HCT116 (cell line): ENCODE results near the gene THADA. TPM values are rescaled to one million over a fixed set of nuclear protein-coding genes. Genes with fewer than 3 reads are reported as not detected.

Experiments used
- ATAC-seq: fragments of 200-7000 bp; cut with Tn5 transposase; 2 replicates; pipeline ENCODE4 v1.9.1; 2020; ENCODE audit warnings: mild to moderate bottlenecking, moderate library complexity
- BruUV-seq: library from RNA; stranded (reverse); fragments of 400-500 nt; replicated peaks from 2 replicates; lab custom pipeline; 2021; lab: Mats Ljungman, UMichigan
- CTCF ChIA-PET: fragments of 300-600 bp; sonication (Branson Sonifier 250); formaldehyde crosslinking; loops from one replicate; lab custom pipeline; 2021; ENCODE audit warnings: antibody characterized with exemption; lab: Charles Lee
- POLR2A ChIA-PET: fragments of 300-600, 350-600 bp; sonication (Branson Sonifier 250); formaldehyde crosslinking; loops from one replicate; lab custom pipeline; 2021; ENCODE audit warnings: antibody characterized with exemption; lab: Charles Lee
- RAD21 ChIA-PET, 2 experiments: fragments of 300-600 bp; sonication (Branson Sonifier 250); formaldehyde crosslinking; loops; one replicate each; lab custom pipeline; 2023; ENCODE audit warnings: low total read pairs in 2 of 2; ENCODE audit not compliant: uncharacterized antibody in 2 of 2, unreplicated experiment in 2 of 2, low non-redundant PET in 1 of 2; lab: Charles Lee
- DNase-seq: peaks from one replicate; pipeline ENCODE4 v3.0.0-alpha.2; 2010; ENCODE audit warnings: low read depth, low spot score
- H2AFZ ChIP-seq: fragments of 200-600 bp; shearing (Covaris generic), sonication (generic); 2 replicates; pipeline ENCODE4 v1.6.1; 2017; ENCODE audit warnings: low read depth, mixed run types, mixed read lengths, antibody characterized with exemption, low read length; ENCODE audit not compliant: poor library complexity, severe bottlenecking
- H3K27ac ChIP-seq: 2 replicates; pipeline ENCODE4 v1.5.1; 2012; ENCODE audit warnings: low read depth, low read length
- H3K27me3 ChIP-seq: fragments of 200-600 bp; sonication (generic); 2 replicates; pipeline ENCODE4 v1.6.1; 2016; ENCODE audit warnings: mixed run types, low read length, mixed read lengths; ENCODE audit not compliant: insufficient read depth
- H3K36me3 ChIP-seq, 2 experiments: fragments of 200-500 bp in 1 of 2; fragments of 200-600 bp in 1 of 2; sonication (Bioruptor generic) in 1 of 2; sonication (generic) in 1 of 2; 2 replicates each; pipeline versions ENCODE4 v1.5.1 to v1.6.1; 2014 to 2016; ENCODE audit warnings: low read length in 2 of 2, inconsistent platforms in 1 of 2, mixed read lengths in 1 of 2, mixed run types in 1 of 2; ENCODE audit not compliant: insufficient read depth in 2 of 2, control insufficient read depth in 1 of 2
- H3K4me1 ChIP-seq, 2 experiments: fragments of 200-600 bp in 1 of 2; sonication (generic) in 1 of 2; 2 replicates each; pipeline versions ENCODE4 v1.5.1 to v1.6.1; 2012 to 2017; ENCODE audit warnings: low read length in 2 of 2, inconsistent platforms in 1 of 2, mild to moderate bottlenecking in 1 of 2, mixed read lengths in 1 of 2, mixed run types in 1 of 2, moderate library complexity in 1 of 2; ENCODE audit not compliant: insufficient read depth in 2 of 2, control insufficient read depth in 1 of 2
- H3K4me2 ChIP-seq: fragments of 200-600 bp; sonication (generic); 2 replicates; pipeline ENCODE4 v1.6.1; 2017; ENCODE audit warnings: mixed run types, low read length, mixed read lengths
- H3K4me3 ChIP-seq, 2 experiments: fragments of 200-600 bp in 1 of 2; sonication (generic) in 1 of 2; replicated peaks in 1 of 2; 2 replicates each; pipeline ENCODE4 v1.5.1; 2011 to 2016; ENCODE audit warnings: low read length in 2 of 2, control low read depth in 1 of 2, low read depth in 1 of 2, mild to moderate bottlenecking in 1 of 2, mixed read lengths in 1 of 2, mixed run types in 1 of 2
- H3K79me2 ChIP-seq: fragments of 200-600 bp; sonication (generic); 2 replicates; pipeline ENCODE4 v1.6.1; 2017; ENCODE audit warnings: mild to moderate bottlenecking, mixed run types, low read length, moderate library complexity, mixed read lengths; ENCODE audit not compliant: insufficient read depth
- H3K9ac ChIP-seq: fragments of 200-600 bp; sonication (generic); 2 replicates; pipeline ENCODE4 v1.6.1; 2016; ENCODE audit warnings: low read length, mixed read lengths
- H3K9me2 ChIP-seq: fragments of 200-600 bp; sonication (generic), shearing (Covaris generic); 2 replicates; pipeline ENCODE4 v1.6.1; 2017; ENCODE audit warnings: mixed run types, mild to moderate bottlenecking, moderate library complexity; ENCODE audit not compliant: insufficient read depth
- H3K9me3 ChIP-seq, 2 experiments: fragments of 200-500 bp in 1 of 2; fragments of 200-600 bp in 1 of 2; sonication (Bioruptor generic) in 1 of 2; sonication (generic) in 1 of 2; 2 replicates each; pipeline ENCODE4 v1.6.1; 2014 to 2017; ENCODE audit warnings: low read length in 2 of 2, mixed read lengths in 2 of 2, inconsistent platforms in 1 of 2, low read depth in 1 of 2, mild to moderate bottlenecking in 1 of 2, mixed run types in 1 of 2, moderate library complexity in 1 of 2; ENCODE audit not compliant: control insufficient read depth in 1 of 2, insufficient read depth in 1 of 2
- H4K20me1 ChIP-seq: fragments of 200-600 bp; sonication (generic), shearing (Covaris generic); 2 replicates; pipeline ENCODE4 v1.6.1; 2017; ENCODE audit warnings: mixed run types, mild to moderate bottlenecking, moderate library complexity; ENCODE audit not compliant: insufficient read depth
- EZH2 ChIP-seq: fragments of 200-600 bp; sonication (generic); IDR thresholded peaks from 2 replicates; pipeline ENCODE4 v1.6.1; 2017; ENCODE audit warnings: antibody characterized with exemption, mixed run types
- EZH2phosphoT487 ChIP-seq: fragments of 200-600 bp; IDR thresholded peaks from 2 replicates; pipeline ENCODE4 v1.6.1; 2018; ENCODE audit warnings: antibody characterized with exemption, borderline replicate concordance
- FOSL1 ChIP-seq: IDR thresholded peaks from 2 replicates; pipeline ENCODE4 v1.6.1; 2012; ENCODE audit warnings: low read depth
- POLR2A ChIP-seq: IDR thresholded peaks from 2 replicates; pipeline ENCODE4 v1.7.0; 2011; ENCODE audit warnings: borderline replicate concordance; ENCODE audit not compliant: insufficient read depth, insufficient read length; ENCODE audit errors: extremely low read depth
- POLR2AphosphoS5 ChIP-seq: IDR thresholded peaks from 2 replicates; pipeline ENCODE4 v1.6.1; 2011; ENCODE audit warnings: mild to moderate bottlenecking, low read depth, low read length, moderate library complexity
- SIN3A ChIP-seq: IDR thresholded peaks from 2 replicates; pipeline ENCODE4 v1.6.1; 2012; ENCODE audit warnings: low read depth
- SP1 ChIP-seq: IDR thresholded peaks from 2 replicates; pipeline ENCODE4 v1.6.1; 2012; ENCODE audit warnings: low read depth
- SRF ChIP-seq: IDR thresholded peaks from 2 replicates; pipeline ENCODE4 v1.6.1; 2012; ENCODE audit warnings: low read depth
- ZFX ChIP-seq: fragments of 450-650 bp; IDR thresholded peaks from 2 replicates; pipeline ENCODE4 v1.6.1; 2017
- intact Hi-C: fragments of 100-400 bp; cut with micrococcal nuclease; formaldehyde crosslinking; loops from 2 replicates; pipeline ENCODE4 v1.10.0; 2022
- total RNA-seq: library from RNA; stranded (reverse); gene quantifications from one replicate; pipeline ENCODE4 v1.2.1, GENCODE V29; 2021; ENCODE audit not compliant: unreplicated experiment
- TF ChIP-seq, protein P1 (sequence below), 3 experiments: fragments of 200-600 bp in 1 of 3; sonication (generic) in 1 of 3; IDR thresholded peaks in 2 of 3; conservative IDR thresholded peaks in 1 of 3; 2 replicates each; pipeline ENCODE4 v1.5.1; 2012 to 2017; ENCODE audit warnings: low read depth in 2 of 3, low read length in 2 of 3, antibody characterized with exemption in 1 of 3, borderline replicate concordance in 1 of 3, control low read depth in 1 of 3, mild to moderate bottlenecking in 1 of 3, mixed read lengths in 1 of 3, mixed run types in 1 of 3, moderate library complexity in 1 of 3; ENCODE audit not compliant: insufficient read depth in 1 of 3
- TF ChIP-seq, protein P2 (sequence below): IDR thresholded peaks from 2 replicates; pipeline ENCODE4 v1.6.1; 2012; ENCODE audit warnings: low read depth
- TF ChIP-seq, protein P3 (sequence below): IDR thresholded peaks from 2 replicates; pipeline ENCODE4 v1.6.1; 2011; ENCODE audit warnings: mild to moderate bottlenecking, low read length, moderate library complexity; ENCODE audit not compliant: insufficient replicate concordance; ENCODE audit errors: extremely low read depth
- TF ChIP-seq, protein P4 (sequence below): IDR thresholded peaks from 2 replicates; pipeline ENCODE4 v1.6.1; 2012

The THADA gene
- total RNA-seq, 1 experiment from 2014 or later: 30.7 TPM

DNA sequence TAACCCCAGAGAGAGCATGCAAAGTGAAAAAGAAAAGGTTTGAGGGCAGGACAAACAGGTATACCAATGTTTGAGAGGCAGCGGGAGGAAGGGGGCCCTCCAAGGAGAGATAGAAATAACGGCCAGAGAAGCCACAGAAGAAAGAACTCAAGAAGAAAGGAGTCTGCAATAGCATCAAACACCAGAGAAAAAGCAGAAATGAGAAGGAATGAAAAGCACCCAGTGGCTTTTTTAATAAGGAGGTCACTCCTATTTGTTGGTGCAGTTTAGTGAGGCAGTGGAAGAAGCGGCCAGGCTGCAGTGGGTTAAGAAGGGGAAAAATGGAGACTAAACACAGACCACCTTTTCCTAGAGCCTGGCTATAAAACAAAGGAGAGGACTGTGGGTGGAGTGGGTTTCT, 177.2 kb downstream of the THADA start:
- Histone ChIP-seq H3K9ac (no peak overlapping the region), H3K4me3 (no peak overlapping the region), H3K4me2 (no peak overlapping the region), H3K36me3 (no peaks in the 10 kb centered on the region), H3K27ac (no peak overlapping the region), H3K4me1 (peaks cover 34 to 45% of the 10 kb centered on the region in 2 experiments), H2AFZ (no peak overlapping the region), H4K20me1 (no peaks in the 10 kb centered on the region), H3K9me2 (no peaks in the 10 kb centered on the region), H3K79me2 (no peaks in the 10 kb centered on the region), H3K27me3 (no peaks in the 10 kb centered on the region), H3K9me3 (no peaks in the 10 kb centered on the region)
- POLR2A ChIA-PET: no interaction called here
- TF ChIP-seq SRF: no peak
- no peak for TF ChIP-seq ZFX
- TF ChIP-seq POLR2AphosphoS5: no peak
- no TSS peak for BruUV-seq
- DNase-seq: no peak
- ATAC-seq: no peak
- CTCF ChIA-PET: no interaction called here
- intact Hi-C loops: no loop called here
- RAD21 ChIA-PET: no interaction called here

DNA sequence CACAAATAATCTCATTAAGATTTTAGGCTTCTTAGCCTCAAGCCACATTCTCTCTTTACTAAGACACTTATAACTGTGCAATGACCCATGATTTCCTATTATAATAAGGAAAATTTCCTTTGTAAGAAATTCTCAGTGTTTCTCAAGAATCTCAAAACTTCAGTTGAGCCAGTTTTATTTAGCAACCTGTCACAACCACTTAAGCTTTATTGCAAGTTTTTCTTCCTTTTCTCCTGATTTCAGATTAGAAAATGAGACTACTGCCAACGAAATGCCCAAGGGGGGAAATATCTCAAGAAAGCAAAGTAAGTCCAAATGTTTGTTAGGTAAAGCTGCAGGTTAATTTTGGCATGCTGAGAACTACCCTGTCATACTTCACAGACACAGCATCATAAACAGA, 178.5 kb downstream of the THADA start:
- no TSS peak for BruUV-seq
- Histone ChIP-seq H4K20me1 (no peaks in the 10 kb centered on the region), H3K79me2 (no peaks in the 10 kb centered on the region), H3K9me3 (no peaks in the 10 kb centered on the region), H3K9ac (no peak overlapping the region), H3K36me3 (no peaks in the 10 kb centered on the region), H3K27ac (no peak overlapping the region), H3K4me2 (no peak overlapping the region), H2AFZ (no peak overlapping the region), H3K27me3 (no peaks in the 10 kb centered on the region), H3K4me1 (peaks cover 43 to 57% of the 10 kb centered on the region in 2 experiments), H3K9me2 (no peaks in the 10 kb centered on the region), H3K4me3 (no peak overlapping the region)
- ChIA-PET POLR2A (no interaction called here), RAD21 (no interaction called here), CTCF (no interaction called here)
- intact Hi-C loops: no loop called here
- DNase-seq: no peak
- no peak for ATAC-seq
- TF ChIP-seq EZH2phosphoT487: no peak
- TF ChIP-seq, protein P1, sequence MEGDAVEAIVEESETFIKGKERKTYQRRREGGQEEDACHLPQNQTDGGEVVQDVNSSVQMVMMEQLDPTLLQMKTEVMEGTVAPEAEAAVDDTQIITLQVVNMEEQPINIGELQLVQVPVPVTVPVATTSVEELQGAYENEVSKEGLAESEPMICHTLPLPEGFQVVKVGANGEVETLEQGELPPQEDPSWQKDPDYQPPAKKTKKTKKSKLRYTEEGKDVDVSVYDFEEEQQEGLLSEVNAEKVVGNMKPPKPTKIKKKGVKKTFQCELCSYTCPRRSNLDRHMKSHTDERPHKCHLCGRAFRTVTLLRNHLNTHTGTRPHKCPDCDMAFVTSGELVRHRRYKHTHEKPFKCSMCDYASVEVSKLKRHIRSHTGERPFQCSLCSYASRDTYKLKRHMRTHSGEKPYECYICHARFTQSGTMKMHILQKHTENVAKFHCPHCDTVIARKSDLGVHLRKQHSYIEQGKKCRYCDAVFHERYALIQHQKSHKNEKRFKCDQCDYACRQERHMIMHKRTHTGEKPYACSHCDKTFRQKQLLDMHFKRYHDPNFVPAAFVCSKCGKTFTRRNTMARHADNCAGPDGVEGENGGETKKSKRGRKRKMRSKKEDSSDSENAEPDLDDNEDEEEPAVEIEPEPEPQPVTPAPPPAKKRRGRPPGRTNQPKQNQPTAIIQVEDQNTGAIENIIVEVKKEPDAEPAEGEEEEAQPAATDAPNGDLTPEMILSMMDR (IDR thresholded peaks at IDR 0.05 in 2 of 3, conservative IDR thresholded peaks at IDR 0.05 in 1 of 3; ENCODE audit: borderline replicate concordance in 1 of 3, insufficient read depth in 1 of 3, low read depth in 2 of 3, low read length in 2 of 3): no peak
- no peak for TF ChIP-seq FOSL1
- no peak for TF ChIP-seq ZFX
- no peak for TF ChIP-seq SP1
- TF ChIP-seq, protein P2, sequence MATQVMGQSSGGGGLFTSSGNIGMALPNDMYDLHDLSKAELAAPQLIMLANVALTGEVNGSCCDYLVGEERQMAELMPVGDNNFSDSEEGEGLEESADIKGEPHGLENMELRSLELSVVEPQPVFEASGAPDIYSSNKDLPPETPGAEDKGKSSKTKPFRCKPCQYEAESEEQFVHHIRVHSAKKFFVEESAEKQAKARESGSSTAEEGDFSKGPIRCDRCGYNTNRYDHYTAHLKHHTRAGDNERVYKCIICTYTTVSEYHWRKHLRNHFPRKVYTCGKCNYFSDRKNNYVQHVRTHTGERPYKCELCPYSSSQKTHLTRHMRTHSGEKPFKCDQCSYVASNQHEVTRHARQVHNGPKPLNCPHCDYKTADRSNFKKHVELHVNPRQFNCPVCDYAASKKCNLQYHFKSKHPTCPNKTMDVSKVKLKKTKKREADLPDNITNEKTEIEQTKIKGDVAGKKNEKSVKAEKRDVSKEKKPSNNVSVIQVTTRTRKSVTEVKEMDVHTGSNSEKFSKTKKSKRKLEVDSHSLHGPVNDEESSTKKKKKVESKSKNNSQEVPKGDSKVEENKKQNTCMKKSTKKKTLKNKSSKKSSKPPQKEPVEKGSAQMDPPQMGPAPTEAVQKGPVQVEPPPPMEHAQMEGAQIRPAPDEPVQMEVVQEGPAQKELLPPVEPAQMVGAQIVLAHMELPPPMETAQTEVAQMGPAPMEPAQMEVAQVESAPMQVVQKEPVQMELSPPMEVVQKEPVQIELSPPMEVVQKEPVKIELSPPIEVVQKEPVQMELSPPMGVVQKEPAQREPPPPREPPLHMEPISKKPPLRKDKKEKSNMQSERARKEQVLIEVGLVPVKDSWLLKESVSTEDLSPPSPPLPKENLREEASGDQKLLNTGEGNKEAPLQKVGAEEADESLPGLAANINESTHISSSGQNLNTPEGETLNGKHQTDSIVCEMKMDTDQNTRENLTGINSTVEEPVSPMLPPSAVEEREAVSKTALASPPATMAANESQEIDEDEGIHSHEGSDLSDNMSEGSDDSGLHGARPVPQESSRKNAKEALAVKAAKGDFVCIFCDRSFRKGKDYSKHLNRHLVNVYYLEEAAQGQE: no peak
- TF ChIP-seq EZH2: no peak
- no peak for TF ChIP-seq SRF
- TF ChIP-seq, protein P3, sequence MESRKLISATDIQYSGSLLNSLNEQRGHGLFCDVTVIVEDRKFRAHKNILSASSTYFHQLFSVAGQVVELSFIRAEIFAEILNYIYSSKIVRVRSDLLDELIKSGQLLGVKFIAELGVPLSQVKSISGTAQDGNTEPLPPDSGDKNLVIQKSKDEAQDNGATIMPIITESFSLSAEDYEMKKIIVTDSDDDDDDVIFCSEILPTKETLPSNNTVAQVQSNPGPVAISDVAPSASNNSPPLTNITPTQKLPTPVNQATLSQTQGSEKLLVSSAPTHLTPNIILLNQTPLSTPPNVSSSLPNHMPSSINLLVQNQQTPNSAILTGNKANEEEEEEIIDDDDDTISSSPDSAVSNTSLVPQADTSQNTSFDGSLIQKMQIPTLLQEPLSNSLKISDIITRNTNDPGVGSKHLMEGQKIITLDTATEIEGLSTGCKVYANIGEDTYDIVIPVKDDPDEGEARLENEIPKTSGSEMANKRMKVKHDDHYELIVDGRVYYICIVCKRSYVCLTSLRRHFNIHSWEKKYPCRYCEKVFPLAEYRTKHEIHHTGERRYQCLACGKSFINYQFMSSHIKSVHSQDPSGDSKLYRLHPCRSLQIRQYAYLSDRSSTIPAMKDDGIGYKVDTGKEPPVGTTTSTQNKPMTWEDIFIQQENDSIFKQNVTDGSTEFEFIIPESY: no peak
- TF ChIP-seq SIN3A: no peak
- TF ChIP-seq, protein P4, sequence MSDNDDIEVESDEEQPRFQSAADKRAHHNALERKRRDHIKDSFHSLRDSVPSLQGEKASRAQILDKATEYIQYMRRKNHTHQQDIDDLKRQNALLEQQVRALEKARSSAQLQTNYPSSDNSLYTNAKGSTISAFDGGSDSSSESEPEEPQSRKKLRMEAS: no peak
- TF ChIP-seq POLR2A: no peak
- no peak for TF ChIP-seq POLR2AphosphoS5
